Testis (tissue), 3 donors: ENCODE measurements around the gene ZNF236. TPM values are rescaled to one million over a fixed set of nuclear protein-coding genes. Genes with fewer than 3 reads are reported as not detected.
A peak's percentile ranks its signal among the peaks of the same experiment; 100 is the strongest.

Experiments used
- DNase-seq: peaks from one replicate; pipeline ENCODE4 v3.0.0-alpha.2; 2019
- H3K27ac ChIP-seq, 2 donors: fragments of 200-600 bp; sonication (generic); one replicate each; pipeline ENCODE4 v1.5.1; 2019
- H3K27me3 ChIP-seq: fragments of 200-600 bp; sonication (generic); one replicate; pipeline ENCODE4 v1.5.1; 2019
- H3K36me3 ChIP-seq: fragments of 200-600 bp; sonication (generic); one replicate; pipeline ENCODE4 v1.5.1; 2017; ENCODE audit warnings: low read depth; ENCODE audit errors: missing control alignments
- H3K4me1 ChIP-seq: fragments of 200-600 bp; sonication (generic); one replicate; pipeline ENCODE4 v1.5.1; 2019
- H3K4me3 ChIP-seq, 2 donors: fragments of 200-600 bp; sonication (generic); one replicate each; pipeline ENCODE4 v1.5.1; 2017 to 2019
- H3K9me3 ChIP-seq: fragments of 200-600 bp; sonication (generic); one replicate; pipeline ENCODE4 v1.5.1; 2017
- CTCF ChIP-seq, 3 experiments: fragments of 450-650 bp in 2 of 3; fragments of 200-600 bp in 1 of 3; sonication (generic) in 1 of 3; IDR thresholded peaks; one replicate each; pipeline ENCODE4 v1.5.1; 2016 to 2019; ENCODE audit warnings: antibody characterized with exemption in 3 of 3, mild to moderate bottlenecking in 2 of 3, moderate library complexity in 1 of 3
- POLR2A ChIP-seq: fragments of 450-650 bp; IDR thresholded peaks from one replicate; pipeline ENCODE4 v1.6.1; 2017; ENCODE audit warnings: antibody characterized with exemption, mild to moderate bottlenecking, moderate library complexity
- WGBS, 2 donors: methylation state at CpG; one replicate each; pipeline ENCODE4 v1.1.5; 2018; 5-methylcytosine and 5-hydroxymethylcytosine counted together
- intact Hi-C: fragments of 100-400 bp; cut with DNase I; formaldehyde crosslinking; loops from one replicate; pipeline ENCODE4 v1.15.1; 2023; ENCODE audit warnings: low total_unique reads
- polyA plus RNA-seq: library from polyadenylated mRNA; stranded (reverse); fragments of 350-450 nt; fragmentation: Illumina TruSeq; extraction: RNeasy Lipid Tissue Mini Kit (QIAGEN cat#74804); gene quantifications from one replicate; pipeline ENCODE4 v1.2.3, GENCODE V29; 2014; ENCODE audit warnings: low read depth, low replicate concordance; ENCODE audit not compliant: insufficient read depth
- total RNA-seq, 2 donors: library from RNA; depleted of rRNA; stranded (reverse); fragments of >200 nt; gene quantifications; one replicate each; pipeline ENCODE4 v1.2.3, GENCODE V29; 2016

ZNF236 gene
- total and polyA plus RNA-seq, 3 donors from 2014 or later: 19.5 to 58.2 (median 53.9) TPM

DNA sequence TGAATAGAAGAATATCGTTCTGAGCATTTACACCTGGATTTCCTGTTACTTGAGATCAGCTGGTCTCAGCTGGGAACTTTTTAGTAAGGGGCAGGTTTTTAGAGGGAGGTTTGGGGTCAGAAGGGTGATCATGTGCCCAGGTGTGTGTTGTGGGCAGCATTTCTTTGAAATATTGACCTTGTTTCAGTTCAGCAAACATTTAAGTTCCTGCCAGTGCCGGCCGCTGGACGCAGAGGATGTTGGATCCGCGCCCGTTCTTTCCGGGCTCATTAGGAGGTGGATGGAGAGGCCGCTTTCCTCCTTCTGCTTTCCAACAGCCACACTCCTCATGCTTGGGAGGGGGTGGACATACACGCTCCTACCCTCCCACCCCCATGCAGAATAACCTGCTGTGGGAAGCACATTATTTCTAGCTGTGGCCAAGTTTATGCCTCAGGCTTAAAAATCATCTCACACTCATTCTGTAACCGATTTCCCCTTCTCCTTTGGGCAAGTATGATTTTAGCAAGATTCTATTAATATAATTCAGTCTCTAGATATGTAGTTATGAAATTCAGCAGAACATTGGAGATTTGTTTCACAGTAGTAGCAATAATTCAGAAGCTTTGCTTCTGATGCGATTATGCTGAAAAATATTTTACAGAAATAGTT lies 131.4 kb downstream of the ZNF236 start:
- H3K4me3 ChIP-seq: no peak overlapping the region
- intact Hi-C loops: no loop called here

DNA sequence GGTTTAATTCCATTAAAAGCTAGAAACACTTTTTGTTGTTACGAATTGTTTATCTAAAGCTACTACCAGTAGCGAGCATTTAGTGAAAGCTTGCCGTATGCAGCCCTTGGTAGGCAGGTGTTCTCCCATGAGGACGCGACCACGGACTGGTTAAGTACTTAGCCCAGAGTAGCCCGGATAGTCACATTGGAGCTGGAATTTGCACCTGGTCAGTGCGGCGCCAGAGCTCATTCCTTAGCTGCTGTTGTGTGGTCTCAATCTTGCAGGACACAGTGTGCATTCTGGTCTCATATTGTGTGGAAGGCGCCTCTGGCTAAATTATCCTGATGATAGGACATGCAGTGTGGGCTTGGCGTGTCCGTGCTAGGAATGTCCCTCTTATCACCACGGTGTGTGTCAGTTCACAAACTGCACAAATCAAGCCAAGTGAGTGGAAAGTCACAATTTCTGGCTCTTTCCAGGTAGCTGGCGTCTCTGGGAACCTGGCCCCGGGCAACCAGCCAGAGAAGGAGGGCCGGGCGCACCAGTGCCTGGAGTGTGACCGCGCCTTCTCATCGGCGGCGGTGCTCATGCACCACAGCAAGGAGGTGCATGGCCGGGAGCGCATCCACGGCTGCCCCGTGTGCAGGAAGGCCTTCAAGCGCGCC lies 133.3 kb downstream of the ZNF236 start:
- Histone ChIP-seq H3K4me1 (peaks cover 13% of the 10 kb centered on the region), H3K4me3 (no peak overlapping the region), H3K27me3 (no peaks in the 10 kb centered on the region), H3K36me3 (no peaks in the 10 kb centered on the region), H3K27ac (no peak overlapping the region), H3K9me3 (no peaks in the 10 kb centered on the region)
- TF ChIP-seq CTCF (IDR thresholded peaks at IDR 0.05) (no peak), POLR2A (no peak)
- intact Hi-C loops: no loop called here
- WGBS, 2 donors: 94 to 97% methylated on average over 18 to 28 of the region's 28 CpGs
- no peak for DNase-seq

More for the DNA sequence above, 131.4 kb downstream of the ZNF236 start:
- DNase-seq: peak; percentile 76
- no peak for TF ChIP-seq CTCF (IDR thresholded peaks at IDR 0.05)
- TF ChIP-seq POLR2A: no peak
- WGBS, 2 donors: 29 to 39% methylated on average over 12 of the region's 12 CpGs
- Histone ChIP-seq H3K9me3 (no peaks in the 10 kb centered on the region), H3K36me3 (no peaks in the 10 kb centered on the region), H3K4me1 (peaks cover 12% of the 10 kb centered on the region), H3K27me3 (no peaks in the 10 kb centered on the region), H3K27ac (peak overlapping the region in 1 of 2 donors; percentile 15)

- Histone ChIP-seq H3K9me3 (no peaks in the 10 kb centered on the region), H3K27ac (no peak overlapping the region), H3K4me3 (no peak overlapping the region), H3K36me3 (no peaks in the 10 kb centered on the region), H3K4me1 (peaks cover 13% of the 10 kb centered on the region), H3K27me3 (no peaks in the 10 kb centered on the region)
- no peak for DNase-seq
- no peak for TF ChIP-seq POLR2A
- no peak for TF ChIP-seq CTCF (IDR thresholded peaks at IDR 0.05)
- intact Hi-C loops: no loop called here
- 94 to 96% methylated on average over 10 to 11 of the region's 11 CpGs for WGBS, 2 donors
These were observed 134.3 kb downstream of the ZNF236 start for GRCh38 chr18:76956648-76957047.

GRCh38 chr18:76957384-76958355 lies 135.3 kb downstream of the ZNF236 start:
- intact Hi-C loops: no loop called here
- Histone ChIP-seq H3K36me3 (no peaks in the 10 kb centered on the region), H3K4me1 (peaks cover 13% of the 10 kb centered on the region), H3K9me3 (no peaks in the 10 kb centered on the region), H3K27ac (no peak overlapping the region), H3K4me3 (no peak overlapping the region), H3K27me3 (no peaks in the 10 kb centered on the region)
- no peak for DNase-seq
- WGBS, 2 donors: 83 to 84% methylated on average over 18 of the region's 18 CpGs
- TF ChIP-seq CTCF (IDR thresholded peaks at IDR 0.05): no peak
- TF ChIP-seq POLR2A: no peak
